ENCODE data around the gene PIAS1.

The PIAS1 gene

GRCh38 chr15:68199340-68199739 lies 145.2 kb downstream of the PIAS1 start:
- TF ChIP-seq POLR2AphosphoS5 (IDR thresholded peaks at IDR 0.05; ENCODE audit: low read depth, low read length) (no peak; the same call in 1 of the 2 replicates), REST (IDR thresholded peaks at IDR 0.05; ENCODE audit: insufficient read depth in 1 of 2, low read depth in 2 of 2, low read length in 2 of 2) (no peak), TAF1 (IDR thresholded peaks at IDR 0.05; ENCODE audit: borderline replicate concordance, insufficient read depth, low read length) (no peak), SIN3A (IDR thresholded peaks at IDR 0.05; ENCODE audit: borderline replicate concordance, insufficient read depth, low read length) (no peak), FOXP2 (optimal IDR thresholded peaks at IDR 0.05; ENCODE audit: borderline replicate concordance, extremely low read depth, extremely low read length, insufficient read depth) (no peak)

DNA sequence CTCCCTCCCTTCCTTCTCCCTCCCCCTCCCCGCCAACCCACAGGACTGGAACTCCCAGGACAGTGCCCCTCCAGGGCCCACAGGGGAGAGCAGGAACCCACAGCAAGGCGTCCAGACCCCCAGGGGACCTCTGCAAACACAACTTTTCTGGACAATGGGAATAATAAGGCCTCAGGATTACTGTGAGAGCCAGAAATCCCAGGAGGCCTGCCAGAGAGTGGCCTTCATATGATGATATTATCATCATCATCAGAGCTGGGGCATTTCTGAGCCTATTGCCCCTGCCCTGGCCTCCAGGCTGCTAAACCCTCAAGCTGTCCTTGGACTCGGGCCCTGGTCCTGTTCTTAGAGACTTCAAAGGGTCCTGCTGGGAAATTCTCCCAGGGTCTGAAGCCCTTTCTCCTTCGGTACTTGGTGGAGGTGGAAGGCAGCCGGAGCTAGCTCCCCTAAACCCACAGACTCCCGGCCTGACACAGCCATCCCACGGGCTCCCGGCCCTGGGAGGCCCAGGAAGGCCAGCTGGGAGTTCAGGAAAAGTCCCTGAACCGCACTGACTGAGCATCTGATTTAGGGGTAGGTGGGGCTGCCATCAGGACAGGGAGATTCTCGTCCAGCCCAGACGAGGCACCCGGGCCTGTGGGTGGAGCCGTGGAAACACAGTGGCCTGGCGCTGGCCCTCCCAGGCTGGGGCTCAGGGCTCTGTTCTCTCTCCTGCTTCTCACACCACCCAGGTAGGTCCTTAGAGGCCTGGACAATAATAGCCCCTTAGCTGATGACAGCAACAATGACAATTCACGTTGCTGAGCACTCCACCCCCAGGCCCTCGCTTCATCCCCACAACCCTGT lies 146.1 kb downstream of the PIAS1 start:
- TF ChIP-seq TAF1 (IDR thresholded peaks at IDR 0.05; ENCODE audit: borderline replicate concordance, insufficient read depth, low read length) = no peak
- TF ChIP-seq POLR2AphosphoS5 (IDR thresholded peaks at IDR 0.05; ENCODE audit: low read depth, low read length) = no peak
- no peak for TF ChIP-seq FOXP2 (optimal IDR thresholded peaks at IDR 0.05; ENCODE audit: borderline replicate concordance, extremely low read depth, extremely low read length, insufficient read depth)
- TF ChIP-seq REST (IDR thresholded peaks at IDR 0.05; ENCODE audit: insufficient read depth in 1 of 2, low read depth in 2 of 2, low read length in 2 of 2) = no peak
- TF ChIP-seq SIN3A (IDR thresholded peaks at IDR 0.05; ENCODE audit: borderline replicate concordance, insufficient read depth, low read length) = no peak

GRCh38 chr15:68201153-68201878 lies 147.2 kb downstream of the PIAS1 start:
- TF ChIP-seq TAF1 (IDR thresholded peaks at IDR 0.05; ENCODE audit: borderline replicate concordance, insufficient read depth, low read length) (no peak), POLR2AphosphoS5 (IDR thresholded peaks at IDR 0.05; ENCODE audit: low read depth, low read length) (no peak), REST (IDR thresholded peaks at IDR 0.05; ENCODE audit: insufficient read depth in 1 of 2, low read depth in 2 of 2, low read length in 2 of 2) (no peak), FOXP2 (optimal IDR thresholded peaks at IDR 0.05; ENCODE audit: borderline replicate concordance, extremely low read depth, extremely low read length, insufficient read depth) (no peak), SIN3A (IDR thresholded peaks at IDR 0.05; ENCODE audit: borderline replicate concordance, insufficient read depth, low read length) (no peak)

GRCh38 chr15:68201879-68202261 lies 147.8 kb downstream of the PIAS1 start:
- TF ChIP-seq FOXP2 (optimal IDR thresholded peaks at IDR 0.05; ENCODE audit: borderline replicate concordance, extremely low read depth, extremely low read length, insufficient read depth) = no peak
- TF ChIP-seq REST (IDR thresholded peaks at IDR 0.05; ENCODE audit: insufficient read depth in 1 of 2, low read depth in 2 of 2, low read length in 2 of 2) = no peak
- TF ChIP-seq TAF1 (IDR thresholded peaks at IDR 0.05; ENCODE audit: borderline replicate concordance, insufficient read depth, low read length) = no peak
- no peak for TF ChIP-seq SIN3A (IDR thresholded peaks at IDR 0.05; ENCODE audit: borderline replicate concordance, insufficient read depth, low read length)

All from PFSK-1 (cell line).